NT2/D1 (cell line): ENCODE measurements around the gene DLG2.

Experiments
- SUZ12 ChIP-seq: IDR thresholded peaks from 2 replicates; pipeline ENCODE4 v1.6.1; 2011; ENCODE audit not compliant: insufficient read length, insufficient read depth; ENCODE audit errors: extremely low read depth
- YY1 ChIP-seq: IDR thresholded peaks from 2 replicates; pipeline ENCODE4 v1.6.1; 2011; ENCODE audit not compliant: insufficient read length, insufficient read depth
- ZNF274 ChIP-seq: IDR thresholded peaks from 2 replicates; pipeline ENCODE4 v1.6.1; 2011; ENCODE audit warnings: mild to moderate bottlenecking, low read depth, low read length

DNA sequence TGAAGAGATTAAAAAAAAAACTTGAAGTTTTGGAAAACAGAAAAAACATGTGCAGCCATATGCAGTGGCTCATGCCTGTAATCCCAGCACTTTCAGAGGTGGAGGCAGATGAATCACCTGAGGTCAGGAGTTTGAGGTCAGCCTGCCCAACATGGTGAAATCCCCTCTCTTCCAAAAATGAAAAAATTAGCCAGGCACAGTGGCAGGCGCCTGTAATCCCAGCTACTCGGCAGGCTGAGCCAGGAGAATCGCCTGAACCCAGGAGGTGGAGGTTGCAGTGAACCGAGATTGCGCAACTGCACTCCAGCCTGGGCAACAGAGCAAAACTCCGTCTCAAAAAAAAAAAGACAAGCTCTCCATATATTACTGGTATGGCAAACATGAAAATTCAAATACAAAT lies 7.6 kb downstream of the DLG2 start:
- TF ChIP-seq ZNF274 = no peak
- no peak for TF ChIP-seq YY1
- no peak for TF ChIP-seq SUZ12
